ENCODE data around the gene ABCC10.
"Not testable (repeated sequence)": the region's sequence is repeated elsewhere in the genome, so short reads cannot be mapped to it uniquely, and the experiment has no call there.

ABCC10 gene

GRCh38 chr6:43448916-43449315 lies 21.6 kb downstream of the ABCC10 start:
- no peak for DNase-seq

GRCh38 chr6:43450699-43451131 lies 23.4 kb downstream of the ABCC10 start:
- DNase-seq: no peak

- DNase-seq: no peak
Measured at GRCh38 chr6:43451348-43451747, 24.0 kb downstream of the ABCC10 start.

- no peak for DNase-seq
Measured at GRCh38 chr6:43451939-43452338, 24.6 kb downstream of the ABCC10 start.

- DNase-seq: no peak
Measured at GRCh38 chr6:43452896-43453295, 25.6 kb downstream of the ABCC10 start.

- no peak for DNase-seq
Measured at GRCh38 chr6:43453831-43454230, 26.5 kb downstream of the ABCC10 start.

- DNase-seq: peak in 1 of 2 donors; percentile 84
Measured at GRCh38 chr6:43454290-43454695, 27.0 kb downstream of the ABCC10 start.

- DNase-seq: peak in 1 of 2 donors; percentile 56
Measured at GRCh38 chr6:43454696-43455530, 27.6 kb downstream of the ABCC10 start.

- no peak for DNase-seq
Measured at GRCh38 chr6:43455531-43456428, 28.4 kb downstream of the ABCC10 start, which contains the start of gene DLK2. TSS of gene DLK2 (minus strand) at chr6:43455548. CDS start at chr6:43454825, 723 bp downstream.

GRCh38 chr6:43457643-43458042 lies 30.3 kb downstream of the ABCC10 start:
- DNase-seq: no peak

- DNase-seq: not testable (repeated sequence)
Measured at GRCh38 chr6:43458154-43458553, 30.8 kb downstream of the ABCC10 start.

- DNase-seq: no peak
Measured at GRCh38 chr6:43459535-43459934, 32.2 kb downstream of the ABCC10 start.

- no peak for DNase-seq
Measured at GRCh38 chr6:43460032-43460431, 32.7 kb downstream of the ABCC10 start.

- no peak for DNase-seq
Measured at GRCh38 chr6:43461936-43462335, 34.6 kb downstream of the ABCC10 start.

GRCh38 chr6:43464337-43464736 lies 37.0 kb downstream of the ABCC10 start:
- DNase-seq: no peak

GRCh38 chr6:43465948-43466347 lies 38.6 kb downstream of the ABCC10 start:
- peak; percentile 38 to 76 for DNase-seq

GRCh38 chr6:43467265-43467664 lies 39.9 kb downstream of the ABCC10 start:
- peak in 1 of 2 donors; percentile 8 for DNase-seq

GRCh38 chr6:43467752-43468151 lies 40.4 kb downstream of the ABCC10 start:
- no peak for DNase-seq

- no peak for DNase-seq
Measured at GRCh38 chr6:43468240-43468639, 40.9 kb downstream of the ABCC10 start.

- DNase-seq: no peak
Measured at GRCh38 chr6:43468748-43469681, 41.7 kb downstream of the ABCC10 start.

GRCh38 chr6:43469947-43470346 lies 42.6 kb downstream of the ABCC10 start:
- DNase-seq: no peak

- no peak for DNase-seq
Measured at GRCh38 chr6:43471399-43471798, 44.1 kb downstream of the ABCC10 start.

All from inflammatory macrophage treated with lipopolysaccharide for 1 hour (primary cell).